Natural killer cell (primary cell): ENCODE results near the gene PIK3R1. TPM values are rescaled to one million over a fixed set of nuclear protein-coding genes. Genes with fewer than 3 reads are reported as not detected.
A peak's percentile ranks its signal among the peaks of the same experiment; 100 is the strongest.

Experiments used
- ATAC-seq, 3 donors: fragments of 150-1000 bp in 2 of 3; fragments of 200-7000 bp in 1 of 3; cut with Tn5 transposase; 1 replicate in 1 of 3; 2 replicates in 2 of 3; pipeline ENCODE4 v1.10.0; 2021; ENCODE audit warnings: mild to moderate bottlenecking in 2 of 3, moderate library complexity in 2 of 3
- DNase-seq, 2 donors: peaks; one replicate each; pipeline versions ENCODE4 v3.0.0 to v3.0.0-alpha.2; 2013 to 2021; ENCODE audit warnings: mixed read lengths in 1 of 2
- H3K27ac ChIP-seq: one replicate; pipeline ENCODE4 v1.5.1; 2013; ENCODE audit warnings: mild to moderate bottlenecking, low read length
- H3K27me3 ChIP-seq: one replicate; pipeline ENCODE4 v1.6.1; 2013; ENCODE audit warnings: low read length; ENCODE audit not compliant: control insufficient read depth, insufficient read depth
- H3K36me3 ChIP-seq: one replicate; pipeline ENCODE4 v1.6.1; 2013; ENCODE audit warnings: low read length; ENCODE audit not compliant: control insufficient read depth, insufficient read depth
- H3K4me1 ChIP-seq: one replicate; pipeline ENCODE4 v1.6.1; 2013; ENCODE audit warnings: low read length; ENCODE audit not compliant: control insufficient read depth, insufficient read depth
- H3K4me3 ChIP-seq: one replicate; pipeline ENCODE4 v1.5.1; 2013; ENCODE audit warnings: low read length
- H3K9me3 ChIP-seq: one replicate; pipeline ENCODE4 v1.6.1; 2013; ENCODE audit warnings: low read length; ENCODE audit not compliant: control insufficient read depth, insufficient read depth
- H3K27ac Mint-ChIP-seq, 2 donors: one replicate each; pipeline ENCODE4 v1.8.0; 2022; ENCODE audit warnings: mild to moderate bottlenecking in 2 of 2, mixed read lengths in 2 of 2, moderate library complexity in 1 of 2
- H3K27me3 Mint-ChIP-seq, 2 donors: one replicate each; pipeline ENCODE4 v1.8.0; 2022; ENCODE audit warnings: low read depth in 2 of 2, mixed read lengths in 2 of 2
- H3K36me3 Mint-ChIP-seq: one replicate; pipeline ENCODE4 v1.8.0; 2022; ENCODE audit warnings: mixed read lengths
- H3K4me1 Mint-ChIP-seq, 2 donors: one replicate each; pipeline ENCODE4 v1.8.0; 2022; ENCODE audit warnings: mixed read lengths in 2 of 2
- H3K4me3 Mint-ChIP-seq: one replicate; pipeline ENCODE4 v1.8.0; 2022; ENCODE audit warnings: mild to moderate bottlenecking, moderate library complexity, mixed read lengths
- H3K9me3 Mint-ChIP-seq, 2 donors: one replicate each; pipeline ENCODE4 v1.8.0; 2022; ENCODE audit warnings: mixed read lengths in 2 of 2
- CTCF ChIP-seq: fragments of 200-600 bp; IDR thresholded peaks from one replicate; pipeline ENCODE4 v1.8.0; 2022; ENCODE audit warnings: antibody characterized with exemption
- WGBS: methylation state at CpG from one replicate; pipeline ENCODE4 v1.1.7; 2013; ENCODE audit warnings: missing lambda C conversion rate; ENCODE audit not compliant: insufficient coverage; 5-methylcytosine and 5-hydroxymethylcytosine counted together
- intact Hi-C: fragments of 100-400 bp; cut with micrococcal nuclease; formaldehyde crosslinking; loops from one replicate; pipeline ENCODE4 v1.14.2; 2022
- total RNA-seq, 4 donors: library from RNA; stranded (reverse); fragments of 120-200 nt in 1 of 4; gene quantifications; one replicate each; pipeline versions ENCODE4 v1.2.3 to v1.2.4, GENCODE V29; 2013 to 2022

Gene PIK3R1
- total RNA-seq, 3 donors from 2014 or later (not counting 1 experiment from before 2014, with no cell fraction given): 307 to 365 (median 313) TPM

- Histone ChIP-seq H3K4me3 (no peak overlapping the region), H3K27ac (no peak overlapping the region), H3K9me3 (no peaks in the 10 kb centered on the region), H3K36me3 (peaks cover 20% of the 10 kb centered on the region), H3K27me3 (no peaks in the 10 kb centered on the region), H3K4me1 (no peaks in the 10 kb centered on the region)
- Mint-ChIP-seq H3K27me3 (no peaks in the 10 kb centered on the region), H3K4me1 (peaks cover 30 to 36% of the 10 kb centered on the region in 2 donors), H3K36me3 (no peaks in the 10 kb centered on the region), H3K4me3 (no peak overlapping the region), H3K27ac (peak overlapping the region; percentile 70 to 78), H3K9me3 (no peaks in the 10 kb centered on the region)
- intact Hi-C loops: no loop called here
- DNase-seq (no peak), ATAC-seq (peak in 1 of 3 donors; percentile 33)
- no peak for TF ChIP-seq CTCF
- 82% methylated on average over 4 of the region's 4 CpGs for WGBS
These were observed 88.3 kb downstream of the PIK3R1 start for GRCh38 chr5:68303754-68304420.

GRCh38 chr5:68304421-68305052 lies 89.0 kb downstream of the PIK3R1 start:
- Histone ChIP-seq H3K27me3 (no peaks in the 10 kb centered on the region), H3K9me3 (no peaks in the 10 kb centered on the region), H3K4me1 (no peaks in the 10 kb centered on the region), H3K27ac (no peak overlapping the region), H3K4me3 (no peak overlapping the region), H3K36me3 (peaks cover 14% of the 10 kb centered on the region)
- ATAC-seq (peak in 1 of 3 donors; percentile 24), DNase-seq (no peak)
- H3K4me3 Mint-ChIP-seq: no peak overlapping the region
- TF ChIP-seq CTCF: no peak
- intact Hi-C loops: no loop called here
- H3K27ac Mint-ChIP-seq: peak overlapping the region in 1 of 2 donors; percentile 78
- peaks cover 25 to 34% of the 10 kb centered on the region in 2 donors for H3K4me1 Mint-ChIP-seq
- 81% methylated on average over 2 of the region's 3 CpGs for WGBS
- no peaks in the 10 kb centered on the region for H3K9me3 Mint-ChIP-seq
- H3K36me3 Mint-ChIP-seq: no peaks in the 10 kb centered on the region
- H3K27me3 Mint-ChIP-seq: no peaks in the 10 kb centered on the region

- no peak for ATAC-seq
- no peak overlapping the region for H3K27ac Mint-ChIP-seq
- Histone ChIP-seq H3K27me3 (no peaks in the 10 kb centered on the region), H3K36me3 (peaks cover 6% of the 10 kb centered on the region), H3K9me3 (no peaks in the 10 kb centered on the region), H3K27ac (no peak overlapping the region), H3K4me1 (no peaks in the 10 kb centered on the region), H3K4me3 (no peak overlapping the region)
- no peak for TF ChIP-seq CTCF
- no peaks in the 10 kb centered on the region for H3K36me3 Mint-ChIP-seq
- H3K27me3 Mint-ChIP-seq: no peaks in the 10 kb centered on the region
- WGBS: 86% methylated on average over 1 of the region's 1 CpG
- peaks cover 25 to 30% of the 10 kb centered on the region in 2 donors for H3K4me1 Mint-ChIP-seq
- DNase-seq: no peak
- H3K4me3 Mint-ChIP-seq: no peak overlapping the region
- intact Hi-C loops: no loop called here
- H3K9me3 Mint-ChIP-seq: no peaks in the 10 kb centered on the region
These were observed 89.8 kb downstream of the PIK3R1 start for GRCh38 chr5:68305223-68305870.
